T-helper 9 cell (primary cell): ENCODE results near the gene CCDC169.
"Not testable (repeated sequence)": the region's sequence is repeated elsewhere in the genome, so short reads cannot be mapped to it uniquely, and the experiment has no call there.

Source experiments
- DNase-seq: peaks from one replicate; pipeline ENCODE4 v3.0.0-alpha.2; 2020

The CCDC169 gene

DNA sequence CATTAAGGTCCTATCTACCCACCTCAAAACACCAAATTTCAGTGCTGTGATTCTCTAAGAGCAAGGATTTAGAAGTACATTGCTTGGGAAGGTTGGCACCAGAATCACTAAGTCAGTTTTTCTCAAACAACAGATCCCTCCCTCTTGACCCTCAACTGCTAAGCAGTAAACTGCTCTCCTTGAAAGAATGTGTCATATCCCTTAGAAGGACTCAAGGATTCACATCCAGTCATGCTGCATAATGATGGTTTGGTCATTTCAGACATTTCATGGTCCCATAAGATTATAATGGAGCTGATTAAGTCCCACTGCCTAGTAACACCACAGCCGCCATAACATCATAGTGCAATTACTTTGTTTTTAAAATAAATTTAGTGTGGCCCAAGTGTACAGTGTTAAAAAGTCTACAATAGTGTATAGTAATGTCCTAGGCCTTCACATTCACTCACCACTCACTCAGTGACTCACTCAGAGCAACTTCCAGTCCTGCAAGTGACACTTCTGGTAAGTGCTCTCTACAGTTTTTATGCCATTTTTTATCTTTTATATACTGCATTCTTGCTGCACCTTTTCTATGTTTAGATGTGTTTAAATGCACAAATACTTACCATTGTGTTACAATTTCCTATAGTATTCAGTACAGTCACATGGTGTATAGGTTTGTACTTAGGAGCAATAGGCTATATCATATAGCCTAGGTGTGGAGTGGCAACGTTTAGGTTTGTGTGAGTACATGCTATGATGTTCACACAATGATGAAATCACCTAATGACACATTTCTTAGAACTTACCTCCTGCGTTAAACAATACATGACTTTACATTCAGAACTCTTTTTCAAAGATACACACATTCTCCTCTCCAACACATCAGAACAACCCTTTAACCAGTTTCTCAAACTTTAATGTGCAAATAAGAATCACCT is 15.7 kb upstream of the CCDC169 start:
- no peak for DNase-seq

DNA sequence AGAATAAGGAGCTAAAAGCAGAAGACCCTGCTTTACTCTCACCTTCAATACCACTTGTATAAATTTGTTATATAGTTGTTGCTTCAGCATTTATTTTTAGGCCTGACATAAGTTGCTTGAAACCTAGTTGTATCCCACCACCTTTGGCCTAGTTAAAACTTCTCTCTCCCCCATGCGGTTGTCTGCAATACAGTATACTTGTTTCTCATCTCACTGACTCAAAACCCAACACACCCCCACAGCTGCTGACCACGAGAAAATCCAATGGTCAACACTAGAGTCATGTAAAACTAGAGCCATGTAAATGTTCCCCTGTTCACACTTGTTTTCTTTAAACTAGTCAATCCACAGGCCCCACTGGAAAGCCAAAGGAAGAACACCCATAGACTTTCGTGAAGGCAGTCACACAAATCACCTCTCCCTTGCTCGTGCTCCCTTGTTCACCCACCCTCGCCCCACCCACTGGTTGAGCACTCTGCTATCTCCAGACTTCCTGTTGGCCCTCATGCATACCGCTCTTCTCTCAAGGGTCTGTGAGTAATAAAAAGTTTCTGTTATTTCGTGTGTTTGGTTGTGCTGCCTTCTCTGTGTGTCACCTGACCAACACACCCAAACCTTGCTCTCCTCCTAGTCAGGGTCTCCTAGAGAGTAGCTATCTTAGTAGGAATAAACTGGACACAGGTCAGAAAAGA is 12.9 kb upstream of the CCDC169 start:
- no peak for DNase-seq

GRCh38 chr13:36302289-36302688 is 4.7 kb upstream of the CCDC169 start:
- DNase-seq = no peak

DNA sequence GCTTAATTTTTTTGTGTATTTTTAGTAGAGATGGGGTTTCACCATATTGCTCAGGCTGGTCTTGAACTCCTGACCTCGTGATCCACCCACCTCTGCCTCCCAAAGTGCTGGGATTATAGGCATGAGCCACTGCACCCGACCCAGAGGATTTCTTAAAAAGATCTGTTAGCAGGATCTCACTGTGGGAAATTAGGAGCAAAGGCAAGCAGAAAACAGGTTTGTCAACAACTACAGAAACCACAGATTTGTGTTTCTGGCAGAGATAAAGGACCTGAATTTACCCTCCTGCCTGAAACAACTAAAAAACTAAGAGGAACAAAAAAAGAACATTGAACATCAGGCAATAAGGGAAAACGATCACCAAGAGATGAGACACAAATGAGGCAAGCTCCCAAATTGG is 1.9 kb upstream of the CCDC169 start:
- not testable (repeated sequence) for DNase-seq

GRCh38 chr13:36298535-36299068 is 988 bp upstream of the CCDC169 start:
- DNase-seq = no peak

GRCh38 chr13:36294096-36294495 is 3.5 kb downstream of the CCDC169 start:
- DNase-seq = no peak

DNA sequence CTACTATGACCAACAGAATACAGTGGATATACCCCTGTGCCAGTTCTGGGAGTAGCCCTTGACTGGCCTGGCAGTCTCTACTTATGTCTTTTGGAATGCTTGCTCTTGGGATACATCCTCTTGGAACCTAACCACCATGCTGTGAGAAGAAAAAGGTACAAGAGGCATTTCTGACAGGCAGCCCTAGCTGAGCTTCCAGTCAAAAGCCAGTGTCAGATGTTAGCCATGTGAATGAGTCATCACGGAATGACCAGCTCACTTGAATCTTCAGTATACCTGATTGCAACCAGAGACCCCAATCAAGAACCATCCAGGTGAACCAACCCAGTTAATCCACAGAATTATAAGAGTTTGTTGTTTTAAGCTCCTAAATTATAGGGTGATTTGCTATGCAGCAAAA is 4.1 kb downstream of the CCDC169 start:
- no peak for DNase-seq

DNA sequence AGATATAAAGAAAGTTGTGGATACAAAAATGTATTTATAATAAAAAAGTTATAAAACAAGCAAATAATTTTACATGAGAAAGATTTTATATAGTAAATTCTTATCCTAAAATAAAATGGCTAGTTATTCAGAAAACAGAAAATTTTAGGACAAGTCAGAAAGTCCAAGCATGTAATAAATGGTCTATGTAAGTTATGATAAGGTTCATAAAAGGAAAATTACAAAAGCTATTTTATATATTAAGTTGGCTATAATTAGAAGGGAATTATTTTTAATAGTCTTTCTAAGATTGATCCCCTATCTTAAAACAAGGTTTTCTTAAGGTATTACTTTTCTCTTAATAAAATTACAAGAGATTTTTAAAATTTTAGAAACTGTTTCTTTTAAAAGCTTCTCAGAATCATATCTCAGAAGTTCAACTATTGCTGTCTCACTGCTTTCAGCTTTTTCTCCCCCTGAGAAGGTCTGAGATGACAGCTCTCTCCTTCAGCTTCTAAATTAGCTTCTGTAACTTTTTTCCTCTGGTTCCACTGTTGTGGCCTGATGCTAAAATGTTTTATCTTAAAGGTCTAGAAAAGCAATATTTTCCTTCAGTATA is 8.7 kb downstream of the CCDC169 start:
- DNase-seq = no peak

DNA sequence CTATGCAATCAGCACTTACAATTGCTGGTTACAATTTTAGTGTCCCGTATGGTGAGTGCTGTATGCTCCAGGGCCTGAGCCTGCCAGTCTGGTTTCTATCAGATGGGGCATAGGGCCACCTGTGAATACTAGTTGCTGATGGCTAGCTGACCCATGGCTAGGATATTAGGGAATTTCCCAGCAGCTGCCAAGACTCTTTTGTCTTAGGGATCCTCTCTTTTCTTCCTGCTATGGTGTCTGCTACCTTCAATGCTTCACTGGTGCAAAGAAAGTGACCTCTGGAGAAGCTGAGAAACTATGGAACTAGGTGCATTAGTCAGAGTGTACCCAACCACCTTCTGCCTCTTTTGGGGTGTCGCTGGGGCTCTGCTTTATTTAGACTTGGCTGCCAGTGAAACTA is 11.6 kb downstream of the CCDC169 start:
- no peak for DNase-seq

GRCh38 chr13:36282821-36283432 is 14.7 kb downstream of the CCDC169 start:
- DNase-seq = no peak

GRCh38 chr13:36275190-36276002 is 22.2 kb downstream of the CCDC169 start:
- no peak for DNase-seq

- DNase-seq = no peak
Measured at GRCh38 chr13:36273431-36273830, 24.2 kb downstream of the CCDC169 start.

GRCh38 chr13:36261976-36262375 is 35.6 kb downstream of the CCDC169 start:
- DNase-seq = no peak

GRCh38 chr13:36261011-36261410 is 36.6 kb downstream of the CCDC169 start:
- no peak for DNase-seq

GRCh38 chr13:36259361-36260137 is 38.1 kb downstream of the CCDC169 start:
- DNase-seq = no peak

DNA sequence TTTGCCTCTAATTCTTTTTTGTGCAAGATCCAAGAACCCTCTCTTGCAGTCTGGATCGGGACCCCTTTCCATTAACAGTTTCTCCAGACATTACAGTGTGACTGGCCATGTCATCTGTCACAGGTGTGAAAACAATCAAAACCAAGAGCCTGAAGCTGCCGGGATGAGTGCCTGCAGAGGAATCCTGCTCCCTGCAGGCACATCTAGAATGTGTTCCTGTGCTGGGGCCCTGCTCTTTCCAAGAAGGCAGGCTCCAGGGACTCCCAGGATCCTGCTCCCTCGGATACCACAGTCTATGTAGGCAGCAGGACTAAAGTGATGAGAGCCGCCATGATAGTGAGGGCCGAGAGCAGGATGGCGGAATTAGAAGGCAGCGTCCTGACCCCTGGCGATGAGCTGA is 38.8 kb downstream of the CCDC169 start:
- DNase-seq = no peak

- DNase-seq = no peak
Measured at GRCh38 chr13:36251526-36251925, 46.1 kb downstream of the CCDC169 start.

DNA sequence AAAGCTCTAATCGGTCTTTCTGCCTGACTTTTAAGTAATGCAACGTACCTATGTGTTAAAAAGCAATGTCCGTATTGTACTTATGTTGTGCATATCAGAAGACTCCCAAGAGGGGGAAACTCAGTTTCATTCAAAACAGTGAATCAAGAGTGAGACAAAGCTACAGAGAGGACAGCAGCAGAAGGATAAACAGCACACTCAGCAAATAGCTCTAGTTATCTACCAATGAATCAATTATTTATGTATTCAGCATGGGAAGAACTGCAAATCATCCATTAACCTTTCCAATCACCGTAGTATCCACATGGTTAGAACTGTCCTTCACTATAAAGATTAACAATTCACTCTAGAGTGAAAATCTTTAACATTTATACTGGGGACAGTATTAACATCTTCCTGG is 46.6 kb downstream of the CCDC169 start:
- no peak for DNase-seq

DNA sequence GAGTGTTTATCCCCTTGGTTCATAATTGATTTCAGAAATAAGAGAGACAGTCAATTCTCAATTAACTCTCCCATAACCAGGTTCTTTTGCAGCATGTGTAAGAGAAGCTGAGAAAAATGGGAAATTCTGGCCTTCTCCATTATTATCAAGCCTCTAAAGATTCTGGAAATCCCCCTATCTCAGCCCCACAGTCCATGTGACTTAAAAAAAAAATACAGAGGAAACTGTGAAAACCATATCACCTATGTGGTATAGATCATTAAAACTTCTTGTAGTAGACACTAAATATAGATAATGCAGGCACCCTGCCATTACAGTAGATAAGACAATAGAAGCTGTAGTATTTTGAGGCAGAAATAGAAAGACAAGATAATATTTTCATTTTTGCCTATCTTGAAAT is 48.9 kb downstream of the CCDC169 start:
- no peak for DNase-seq

DNA sequence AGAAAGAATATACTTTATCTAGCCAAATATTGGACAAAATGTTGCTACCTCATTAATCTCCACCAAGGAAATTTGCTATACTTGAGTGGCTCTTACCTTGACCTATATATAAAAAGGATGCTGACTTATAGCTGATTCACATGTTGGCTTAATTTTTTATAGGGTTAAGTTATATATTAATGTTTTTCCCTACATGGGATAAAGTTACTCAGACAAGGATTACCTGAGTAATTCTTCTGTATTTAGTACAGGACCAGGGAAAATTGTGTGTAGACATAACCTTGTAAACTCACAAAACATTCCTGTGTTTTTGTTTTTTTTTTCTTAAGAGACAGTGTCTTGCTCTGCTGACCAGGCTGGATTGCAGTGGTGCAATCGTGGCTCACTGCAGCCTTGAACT is 52.6 kb downstream of the CCDC169 start:
- no peak for DNase-seq

- DNase-seq = no peak
Measured at GRCh38 chr13:36244073-36244472, 53.5 kb downstream of the CCDC169 start.
